Activated T-cell treated with anti-CD3 and anti-CD28 coated beads, Interleukin-2, amount 50 U/mL, for 72 hours (primary cell): ENCODE results near the gene THSD7A. TPM values are rescaled to one million over a fixed set of nuclear protein-coding genes. Genes with fewer than 3 reads are reported as not detected.

Source experiments
- ATAC-seq, 2 donors: fragments of 150-1000 bp; cut with Tn5 transposase; replicated peaks in 1 of 2; 2 replicates each; pipeline ENCODE4 v1.10.0; 2021; ENCODE audit warnings: moderate library complexity in 2 of 2, mild to moderate bottlenecking in 1 of 2
- DNase-seq, 2 donors: peaks; one replicate each; pipeline ENCODE4 v3.0.0; 2021 to 2022; ENCODE audit warnings: mixed read lengths in 1 of 2
- H3K27ac Mint-ChIP-seq: one replicate; pipeline ENCODE4 v1.8.0; 2022; ENCODE audit warnings: mild to moderate bottlenecking, moderate library complexity, mixed read lengths
- H3K27me3 Mint-ChIP-seq: one replicate; pipeline ENCODE4 v1.8.0; 2022; ENCODE audit warnings: low read depth, mixed read lengths
- H3K36me3 Mint-ChIP-seq, 2 donors: one replicate each; pipeline ENCODE4 v1.8.0; 2022; ENCODE audit warnings: mixed read lengths in 2 of 2, mild to moderate bottlenecking in 1 of 2; ENCODE audit not compliant: insufficient read depth in 2 of 2
- H3K4me1 Mint-ChIP-seq: one replicate; pipeline ENCODE4 v1.8.0; 2022; ENCODE audit warnings: low read depth, mixed read lengths
- H3K4me3 Mint-ChIP-seq, 2 donors: one replicate each; pipeline ENCODE4 v1.8.0; 2022; ENCODE audit warnings: mild to moderate bottlenecking in 2 of 2, mixed read lengths in 2 of 2, moderate library complexity in 2 of 2
- H3K9me3 Mint-ChIP-seq, 2 donors: one replicate each; pipeline ENCODE4 v1.8.0; 2022; ENCODE audit warnings: mixed read lengths in 2 of 2
- total RNA-seq, 2 donors: library from RNA; stranded (reverse); gene quantifications; one replicate each; pipeline ENCODE4 v1.2.3, GENCODE V29; 2022

The THSD7A gene
- total RNA-seq, 2 donors from 2014 or later: not detected

- Mint-ChIP-seq H3K4me1 (no peaks in the 10 kb centered on the region), H3K4me3 (no peak overlapping the region), H3K27ac (no peak overlapping the region), H3K36me3 (no peaks in the 10 kb centered on the region), H3K27me3 (no peaks in the 10 kb centered on the region), H3K9me3 (peaks cover 0 to 2% of the 10 kb centered on the region in 2 donors)
- DNase-seq (no peak), ATAC-seq (no peak)
These were observed 166.6 kb downstream of the THSD7A start for GRCh38 chr7:11665357-11665756.

- H3K9me3 Mint-ChIP-seq: no peaks in the 10 kb centered on the region
- no peak overlapping the region for H3K27ac Mint-ChIP-seq
- no peaks in the 10 kb centered on the region for H3K27me3 Mint-ChIP-seq
- no peak overlapping the region for H3K4me3 Mint-ChIP-seq
- ATAC-seq (no peak), DNase-seq (no peak)
- H3K36me3 Mint-ChIP-seq: no peaks in the 10 kb centered on the region
- H3K4me1 Mint-ChIP-seq: no peaks in the 10 kb centered on the region
These were observed 176.4 kb downstream of the THSD7A start for GRCh38 chr7:11655642-11656041.

- no peak overlapping the region for H3K4me3 Mint-ChIP-seq
- H3K27me3 Mint-ChIP-seq: no peaks in the 10 kb centered on the region
- no peak for DNase-seq
- peaks cover 0 to 1% of the 10 kb centered on the region in 2 donors for H3K9me3 Mint-ChIP-seq
- ATAC-seq: no peak
- H3K4me1 Mint-ChIP-seq: no peaks in the 10 kb centered on the region
- H3K36me3 Mint-ChIP-seq: no peaks in the 10 kb centered on the region
- H3K27ac Mint-ChIP-seq: no peak overlapping the region
These were observed 176.8 kb downstream of the THSD7A start for GRCh38 chr7:11655163-11655562.

DNA sequence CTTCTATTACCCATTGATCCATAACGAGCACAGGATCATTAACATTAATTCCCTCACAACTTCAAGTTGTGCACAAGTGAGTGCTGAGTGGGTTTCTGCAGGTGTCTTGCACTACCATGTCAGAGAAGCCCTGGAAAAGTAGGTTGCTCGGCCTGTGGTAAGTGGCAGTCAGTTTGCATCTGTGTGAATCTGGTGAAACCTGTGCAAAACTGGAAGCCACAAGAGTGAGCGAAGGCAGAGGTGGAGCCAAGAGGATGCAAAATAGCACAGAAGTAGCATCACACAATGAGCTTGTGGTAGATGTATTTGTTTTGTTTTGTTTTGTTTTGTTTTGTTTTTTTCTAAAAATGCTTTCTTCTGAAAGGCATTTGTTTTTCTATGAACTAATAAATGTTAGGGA lies 181.5 kb downstream of the THSD7A start:
- no peak overlapping the region for H3K4me3 Mint-ChIP-seq
- ATAC-seq: no peak

DNA sequence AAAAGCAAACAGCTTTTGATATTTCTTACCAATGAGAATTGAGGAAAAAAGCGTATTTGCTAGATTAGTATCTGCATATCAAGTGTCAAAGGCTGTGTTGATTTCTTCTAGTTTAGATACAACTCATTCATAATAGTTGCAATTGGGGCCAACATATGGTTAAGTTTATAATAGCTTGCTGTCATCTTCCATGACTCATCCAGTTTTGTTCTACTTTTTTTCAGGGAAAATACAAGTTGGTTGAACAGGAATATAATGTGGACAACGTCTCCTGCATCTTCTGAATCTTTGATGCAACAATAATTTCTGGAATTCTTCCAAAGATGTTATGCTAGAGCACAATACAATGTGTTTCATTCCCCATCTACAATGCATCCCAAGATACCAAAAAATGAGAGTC lies 182.0 kb downstream of the THSD7A start:
- H3K4me1 Mint-ChIP-seq: no peaks in the 10 kb centered on the region
- no peaks in the 10 kb centered on the region for H3K36me3 Mint-ChIP-seq
- ATAC-seq (no peak), DNase-seq (no peak)
- H3K27ac Mint-ChIP-seq: no peak overlapping the region
- H3K9me3 Mint-ChIP-seq: peaks cover 0 to 2% of the 10 kb centered on the region in 2 donors
- no peaks in the 10 kb centered on the region for H3K27me3 Mint-ChIP-seq
- no peak overlapping the region for H3K4me3 Mint-ChIP-seq

More for the DNA sequence above, 181.5 kb downstream of the THSD7A start:
- no peak for DNase-seq
- H3K9me3 Mint-ChIP-seq: peaks cover 0 to 2% of the 10 kb centered on the region in 2 donors
- no peak overlapping the region for H3K27ac Mint-ChIP-seq
- H3K27me3 Mint-ChIP-seq: no peaks in the 10 kb centered on the region
- no peaks in the 10 kb centered on the region for H3K4me1 Mint-ChIP-seq
- H3K36me3 Mint-ChIP-seq: no peaks in the 10 kb centered on the region

- H3K27me3 Mint-ChIP-seq: no peaks in the 10 kb centered on the region
- ATAC-seq (no peak), DNase-seq (no peak)
- H3K9me3 Mint-ChIP-seq: peaks cover 0 to 2% of the 10 kb centered on the region in 2 donors
- H3K27ac Mint-ChIP-seq: no peak overlapping the region
- no peaks in the 10 kb centered on the region for H3K36me3 Mint-ChIP-seq
- H3K4me3 Mint-ChIP-seq: no peak overlapping the region
- H3K4me1 Mint-ChIP-seq: no peaks in the 10 kb centered on the region
These were observed 183.0 kb downstream of the THSD7A start for GRCh38 chr7:11648980-11649379.

DNA sequence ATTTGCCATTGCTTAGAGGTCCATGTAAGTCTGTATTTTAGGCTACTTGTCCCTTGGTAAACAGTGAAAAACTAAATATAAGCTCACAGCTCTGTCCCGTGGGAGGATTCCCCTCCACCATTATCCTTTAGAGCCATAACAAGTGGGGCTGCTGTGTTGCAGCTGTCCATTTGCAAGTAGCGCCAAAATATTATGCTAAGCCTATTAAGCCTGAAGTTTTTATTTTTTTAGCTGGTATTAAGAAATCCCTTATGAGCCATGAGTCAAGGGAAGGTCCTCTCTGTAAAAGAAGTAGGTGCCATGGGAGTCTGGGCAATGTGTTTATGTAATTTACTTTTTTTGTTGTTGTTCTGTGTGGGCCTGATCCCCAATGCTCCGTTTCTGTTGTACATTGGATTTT lies 183.9 kb downstream of the THSD7A start:
- no peaks in the 10 kb centered on the region for H3K36me3 Mint-ChIP-seq
- no peaks in the 10 kb centered on the region for H3K4me1 Mint-ChIP-seq
- H3K27ac Mint-ChIP-seq: no peak overlapping the region
- H3K4me3 Mint-ChIP-seq: no peak overlapping the region
- ATAC-seq: no peak
- DNase-seq: no peak
- peaks cover 0 to 2% of the 10 kb centered on the region in 2 donors for H3K9me3 Mint-ChIP-seq
- no peaks in the 10 kb centered on the region for H3K27me3 Mint-ChIP-seq

DNA sequence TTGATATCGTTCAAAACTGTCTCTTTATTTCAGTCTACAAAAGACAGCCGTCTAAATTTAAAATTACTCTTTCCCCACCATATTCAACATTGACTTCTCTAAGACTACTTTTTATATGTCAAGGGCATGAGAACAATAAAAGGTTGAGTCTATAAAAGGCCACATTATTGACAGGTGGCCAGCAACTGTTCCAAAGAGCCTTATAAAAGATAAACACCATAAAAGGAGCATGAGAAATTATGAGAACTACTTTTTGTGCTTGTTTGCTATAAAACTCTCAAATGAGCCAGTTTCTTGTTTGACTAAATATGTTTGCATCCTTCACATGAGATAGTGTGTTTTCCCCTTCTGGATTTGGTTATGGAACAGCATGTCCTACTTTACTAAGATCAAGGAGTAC lies 189.2 kb downstream of the THSD7A start:
- H3K4me3 Mint-ChIP-seq: no peak overlapping the region
- ATAC-seq (no peak), DNase-seq (no peak)
- H3K9me3 Mint-ChIP-seq: no peaks in the 10 kb centered on the region
- no peaks in the 10 kb centered on the region for H3K4me1 Mint-ChIP-seq
- no peaks in the 10 kb centered on the region for H3K27me3 Mint-ChIP-seq
- no peak overlapping the region for H3K27ac Mint-ChIP-seq
- H3K36me3 Mint-ChIP-seq: no peaks in the 10 kb centered on the region

GRCh38 chr7:11642276-11642675 lies 189.7 kb downstream of the THSD7A start:
- H3K27me3 Mint-ChIP-seq: no peaks in the 10 kb centered on the region
- H3K9me3 Mint-ChIP-seq: no peaks in the 10 kb centered on the region
- H3K4me3 Mint-ChIP-seq: no peak overlapping the region
- no peak overlapping the region for H3K27ac Mint-ChIP-seq
- ATAC-seq (no peak), DNase-seq (no peak)
- no peaks in the 10 kb centered on the region for H3K4me1 Mint-ChIP-seq
- no peaks in the 10 kb centered on the region for H3K36me3 Mint-ChIP-seq

- Mint-ChIP-seq H3K4me3 (no peak overlapping the region), H3K9me3 (no peaks in the 10 kb centered on the region), H3K36me3 (no peaks in the 10 kb centered on the region), H3K4me1 (no peaks in the 10 kb centered on the region), H3K27ac (no peak overlapping the region), H3K27me3 (no peaks in the 10 kb centered on the region)
- DNase-seq: no peak
- ATAC-seq: no peak
These were observed 193.8 kb downstream of the THSD7A start for GRCh38 chr7:11638011-11638774.

DNA sequence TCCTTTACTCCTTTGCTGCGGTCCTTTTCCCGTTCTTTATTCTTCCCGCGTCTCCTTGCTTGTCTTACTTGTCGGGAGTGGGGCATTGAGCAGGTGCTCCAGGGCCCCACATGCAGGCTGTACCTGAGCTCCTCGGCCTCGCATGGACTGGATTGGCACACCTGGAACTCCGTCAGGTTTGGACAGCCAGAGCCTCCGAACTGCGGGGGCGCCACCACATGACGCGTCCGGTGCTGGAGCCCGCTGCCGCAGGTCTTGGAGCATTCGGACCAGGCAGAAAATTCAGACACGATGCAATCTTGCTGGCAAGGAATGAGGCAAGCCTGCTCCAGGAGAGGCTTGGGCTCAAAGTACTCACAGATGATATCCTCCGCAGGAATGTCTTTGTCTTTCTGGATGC lies 195.7 kb downstream of the THSD7A start:
- Mint-ChIP-seq H3K27ac (no peak overlapping the region), H3K4me3 (no peak overlapping the region), H3K4me1 (no peaks in the 10 kb centered on the region), H3K36me3 (peaks cover 0 to 2% of the 10 kb centered on the region in 2 donors), H3K27me3 (no peaks in the 10 kb centered on the region), H3K9me3 (peaks cover 0 to 2% of the 10 kb centered on the region in 2 donors)
- ATAC-seq: no peak
- no peak for DNase-seq

DNA sequence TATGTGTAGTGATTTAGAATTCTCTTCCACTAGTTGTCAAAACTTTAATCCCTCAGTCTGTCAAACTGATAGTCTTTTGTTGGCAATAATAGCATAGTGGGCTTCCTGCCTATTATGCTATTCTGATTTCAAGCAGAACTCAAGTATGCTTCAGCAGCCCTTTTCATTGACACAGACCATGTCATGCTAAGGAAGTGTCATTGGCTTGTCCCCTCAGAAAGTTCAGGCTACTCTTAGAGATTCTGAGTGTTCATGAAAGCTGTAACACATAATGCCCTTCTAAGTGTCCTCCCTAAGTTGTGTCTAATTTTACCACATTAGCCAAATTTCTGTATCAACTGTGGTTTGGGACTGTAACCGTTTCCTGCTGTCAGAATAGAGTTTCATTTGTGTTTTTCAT lies 198.7 kb downstream of the THSD7A start:
- Mint-ChIP-seq H3K27me3 (no peaks in the 10 kb centered on the region), H3K27ac (no peak overlapping the region), H3K4me1 (no peaks in the 10 kb centered on the region), H3K4me3 (no peak overlapping the region), H3K36me3 (peaks cover 0 to 2% of the 10 kb centered on the region in 2 donors), H3K9me3 (peaks cover 0 to 2% of the 10 kb centered on the region in 2 donors)
- ATAC-seq (no peak), DNase-seq (no peak)

GRCh38 chr7:11630355-11630754 lies 201.6 kb downstream of the THSD7A start:
- Mint-ChIP-seq H3K9me3 (peaks cover 0 to 2% of the 10 kb centered on the region in 2 donors), H3K4me1 (no peaks in the 10 kb centered on the region), H3K27ac (no peak overlapping the region), H3K36me3 (peaks cover 0 to 2% of the 10 kb centered on the region in 2 donors), H3K27me3 (no peaks in the 10 kb centered on the region), H3K4me3 (no peak overlapping the region)
- DNase-seq: no peak
- no peak for ATAC-seq

- no peaks in the 10 kb centered on the region for H3K4me1 Mint-ChIP-seq
- ATAC-seq (no peak), DNase-seq (no peak)
- H3K27me3 Mint-ChIP-seq: no peaks in the 10 kb centered on the region
- no peak overlapping the region for H3K27ac Mint-ChIP-seq
- H3K4me3 Mint-ChIP-seq: no peak overlapping the region
- no peaks in the 10 kb centered on the region for H3K36me3 Mint-ChIP-seq
- H3K9me3 Mint-ChIP-seq: no peaks in the 10 kb centered on the region
These were observed 206.3 kb downstream of the THSD7A start for GRCh38 chr7:11625669-11626068.
